Hematopoietic multipotent progenitor cell treated with erythropoietin and hydrocortisone succinate and interleukin-3 and kit ligand, for 6 days (in vitro differentiated cells): ENCODE measurements around the gene KRTAP10-2.
"Not testable (repeated sequence)": the region's sequence is repeated elsewhere in the genome, so short reads cannot be mapped to it uniquely, and the experiment has no call there.

Experiments
- DNase-seq: peaks from one replicate; pipeline ENCODE4 v3.0.0-alpha.2; 2015

Gene KRTAP10-2

DNA sequence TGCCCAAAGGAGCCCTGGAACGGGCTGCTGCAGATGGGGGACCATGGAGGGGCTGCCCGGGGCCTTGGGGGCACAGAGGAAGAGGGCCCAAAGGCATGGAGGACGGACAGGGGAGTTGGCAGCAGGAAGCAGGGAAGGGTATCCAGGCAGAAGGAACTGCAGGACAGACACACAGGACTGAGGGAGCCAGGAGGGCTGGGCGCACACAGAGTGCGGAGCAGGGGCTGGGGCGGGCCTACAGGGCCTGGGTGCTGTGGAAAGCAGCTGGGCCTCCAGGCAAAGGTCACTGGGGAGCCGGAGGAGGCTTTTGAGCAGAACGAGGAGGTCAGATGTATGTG, 39.4 kb downstream of the KRTAP10-2 start:
- no peak for DNase-seq

DNA sequence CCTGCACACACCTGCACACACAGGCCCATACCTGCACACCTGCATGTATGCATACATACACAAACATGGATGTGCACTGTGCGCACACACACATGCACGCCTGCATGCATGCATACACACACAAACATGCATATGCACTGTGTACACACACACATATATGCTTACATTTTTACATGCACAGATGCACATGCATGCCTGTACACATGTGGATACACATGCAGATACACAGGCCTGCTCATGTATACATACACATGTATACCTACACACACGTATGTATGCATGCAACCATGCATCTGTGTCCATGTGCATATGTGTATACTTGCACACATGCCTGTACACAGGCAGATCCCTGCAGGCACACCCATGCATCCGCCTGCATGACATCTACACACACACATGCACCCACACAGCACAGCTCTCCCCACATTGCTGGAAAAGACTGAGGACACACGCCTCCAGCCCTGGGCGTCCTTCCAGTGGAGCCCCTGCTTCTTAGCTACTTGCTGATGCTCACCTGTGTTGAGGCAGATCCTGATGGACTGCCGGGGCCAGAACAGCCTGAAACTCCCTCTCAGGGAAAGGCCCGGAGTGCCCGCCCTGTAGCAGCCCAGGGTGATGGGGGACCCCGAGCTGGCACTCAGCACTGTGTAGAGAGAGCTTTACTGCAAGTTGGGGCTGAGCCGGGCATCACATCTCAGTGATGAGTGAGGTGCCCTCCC, 39.9 kb downstream of the KRTAP10-2 start:
- no peak for DNase-seq

DNA sequence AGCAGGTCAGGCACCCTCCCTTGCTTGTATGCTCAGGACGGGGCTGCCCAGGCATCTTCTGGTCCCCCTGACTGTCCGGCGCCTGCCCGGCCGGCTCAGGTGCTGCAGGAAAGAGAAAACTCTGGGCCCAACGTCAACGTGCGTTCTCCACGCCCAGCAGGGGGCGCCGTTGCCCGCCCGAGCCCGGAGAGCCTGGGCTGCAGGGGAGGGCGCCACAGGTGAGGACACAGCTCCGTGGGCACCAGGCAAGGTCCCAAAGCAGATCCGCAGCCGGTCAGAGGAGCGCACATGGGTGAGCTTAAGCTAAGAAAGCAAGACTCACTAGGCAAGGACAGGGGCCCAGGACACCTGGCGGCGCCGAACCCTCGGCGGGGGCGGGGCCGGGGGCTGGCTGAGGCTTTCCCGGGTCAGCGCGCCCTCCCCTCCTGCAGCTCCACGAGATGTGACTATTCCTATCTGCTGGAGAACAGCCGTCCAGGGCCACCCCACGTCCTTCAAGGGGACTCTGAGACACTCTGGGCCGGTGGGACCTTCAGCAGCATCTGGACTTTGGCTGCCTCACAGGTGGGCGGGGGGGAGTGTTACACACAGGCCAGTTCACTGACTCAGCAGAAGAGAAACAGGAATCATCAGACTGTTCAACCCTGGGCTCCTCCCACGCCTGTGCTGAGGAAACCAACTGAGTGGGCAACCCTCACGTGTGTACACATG, 40.6 kb downstream of the KRTAP10-2 start:
- DNase-seq: peak; percentile 70

DNA sequence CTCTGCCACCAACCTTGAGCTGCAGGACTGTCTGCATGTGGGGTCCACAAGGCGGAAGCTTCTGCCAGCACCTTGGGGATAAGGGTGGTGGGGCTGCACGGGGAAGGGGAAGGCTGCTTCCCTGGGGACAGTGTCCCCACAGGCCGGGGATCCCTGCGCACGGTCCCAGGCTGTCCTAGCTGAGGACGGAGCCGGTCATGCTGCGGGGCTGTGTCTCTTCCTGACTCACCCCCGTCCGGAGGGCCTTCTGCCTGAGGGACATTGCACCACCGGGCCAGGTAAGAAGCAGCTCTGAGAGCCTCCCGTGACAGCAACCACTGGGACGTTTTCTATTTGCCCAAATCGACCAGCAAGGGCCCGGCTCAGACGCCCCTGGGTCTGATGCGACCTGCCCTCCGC, 41.2 kb downstream of the KRTAP10-2 start:
- no peak for DNase-seq

DNA sequence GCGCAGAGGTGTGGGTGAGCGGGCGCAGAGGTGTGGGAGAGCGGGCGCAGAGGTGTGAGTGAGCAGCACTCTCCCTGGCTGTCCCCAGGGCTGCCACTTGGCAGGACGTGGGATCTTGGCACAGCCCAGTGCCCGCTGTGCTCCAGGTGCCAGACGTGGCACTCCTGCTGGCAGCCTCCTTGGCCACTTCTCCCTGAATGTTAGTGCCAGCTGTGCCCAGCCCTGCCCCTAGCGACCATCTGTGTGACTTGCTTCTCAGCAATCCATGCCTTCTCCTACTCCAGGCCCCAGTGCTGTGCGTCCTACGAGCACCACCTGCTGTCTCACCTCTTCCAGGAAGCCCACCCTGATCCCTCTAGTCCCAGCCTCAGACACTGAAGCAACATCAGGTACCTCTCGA, 41.8 kb downstream of the KRTAP10-2 start:
- peak; percentile 18 for DNase-seq

DNA sequence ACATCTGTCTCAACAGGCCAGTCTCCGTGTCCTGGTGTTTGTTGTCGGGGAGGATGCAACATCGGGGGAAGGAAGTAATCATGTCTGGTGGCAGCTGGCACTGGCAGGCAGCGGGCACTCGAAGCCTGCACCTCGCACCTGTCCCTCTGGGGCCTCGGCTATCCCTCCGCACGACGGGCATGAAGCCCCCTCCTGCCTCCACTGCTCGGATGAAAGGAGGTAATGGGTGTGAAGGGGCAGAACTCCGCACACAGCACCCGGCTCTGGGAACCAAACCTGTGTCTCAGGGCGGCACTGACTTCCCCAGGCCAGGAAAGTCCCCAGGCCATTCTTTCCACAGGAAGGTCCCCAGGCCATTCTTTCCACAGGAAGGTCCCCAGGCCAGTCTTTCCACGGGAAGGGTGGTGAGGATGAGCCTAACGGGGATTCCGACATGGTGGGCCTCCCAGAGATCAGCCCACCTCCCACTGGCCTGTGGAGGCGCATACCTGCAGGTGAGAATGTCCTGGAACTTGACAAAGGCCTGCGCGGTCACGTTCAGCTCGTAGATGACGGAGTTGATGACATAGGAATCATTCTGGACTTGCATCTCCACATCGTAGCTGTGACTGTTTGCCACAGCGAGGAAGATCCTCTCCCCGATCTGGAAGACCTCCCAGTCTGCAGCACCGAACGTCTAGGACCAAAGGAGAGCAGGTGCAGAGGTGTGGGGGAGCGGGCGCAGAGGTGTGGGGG, 42.4 kb downstream of the KRTAP10-2 start:
- no peak for DNase-seq

DNA sequence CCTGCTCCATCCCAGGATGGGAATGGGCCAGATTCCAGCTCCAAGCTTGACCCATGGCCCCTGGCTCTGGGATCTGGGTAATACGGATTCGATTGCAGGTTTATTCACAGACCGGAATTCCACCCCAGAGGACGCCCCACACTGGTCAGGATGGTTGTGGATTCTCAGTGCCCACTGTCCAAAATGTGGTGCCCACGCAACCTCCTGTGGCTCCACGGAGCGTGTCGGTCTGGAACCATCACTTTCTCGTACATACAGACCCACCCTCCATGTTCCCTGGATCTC, 42.9 kb downstream of the KRTAP10-2 start:
- DNase-seq: no peak

DNA sequence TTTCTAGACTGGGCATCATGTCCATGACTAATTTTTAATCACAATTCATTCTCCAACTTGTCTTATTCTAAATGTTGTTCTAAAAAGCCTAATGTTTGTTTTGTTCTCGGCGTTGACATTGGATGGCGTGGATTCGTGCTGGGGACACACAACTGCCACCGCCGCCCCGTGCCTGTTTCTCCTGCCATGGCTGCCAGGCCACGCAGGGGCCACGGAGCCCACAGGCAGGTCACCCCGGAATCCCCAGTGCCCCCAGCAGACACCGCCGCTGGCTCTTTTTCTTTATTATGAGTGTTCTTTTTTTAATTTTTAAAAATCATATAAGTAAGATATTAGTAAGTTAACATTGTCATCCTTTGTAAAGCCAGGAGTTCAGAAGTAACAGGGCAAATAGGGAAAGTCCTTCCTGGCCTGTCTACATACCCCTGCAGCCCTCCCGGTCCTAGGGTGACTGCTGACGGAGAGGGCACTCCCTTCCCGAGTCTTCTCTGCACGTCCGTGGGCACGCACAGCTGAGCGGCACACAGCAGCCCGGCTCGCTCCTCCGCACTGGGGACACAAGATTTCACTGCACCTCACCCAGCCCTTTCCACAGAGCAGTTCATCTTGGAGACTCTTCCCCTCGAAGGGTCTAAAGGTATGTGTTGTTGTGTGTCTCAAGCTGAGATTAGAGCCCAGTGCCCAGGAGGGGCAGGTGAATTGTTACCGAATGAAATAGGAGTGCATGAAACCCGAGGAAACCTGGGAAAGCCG, 43.5 kb downstream of the KRTAP10-2 start:
- DNase-seq: no peak

DNA sequence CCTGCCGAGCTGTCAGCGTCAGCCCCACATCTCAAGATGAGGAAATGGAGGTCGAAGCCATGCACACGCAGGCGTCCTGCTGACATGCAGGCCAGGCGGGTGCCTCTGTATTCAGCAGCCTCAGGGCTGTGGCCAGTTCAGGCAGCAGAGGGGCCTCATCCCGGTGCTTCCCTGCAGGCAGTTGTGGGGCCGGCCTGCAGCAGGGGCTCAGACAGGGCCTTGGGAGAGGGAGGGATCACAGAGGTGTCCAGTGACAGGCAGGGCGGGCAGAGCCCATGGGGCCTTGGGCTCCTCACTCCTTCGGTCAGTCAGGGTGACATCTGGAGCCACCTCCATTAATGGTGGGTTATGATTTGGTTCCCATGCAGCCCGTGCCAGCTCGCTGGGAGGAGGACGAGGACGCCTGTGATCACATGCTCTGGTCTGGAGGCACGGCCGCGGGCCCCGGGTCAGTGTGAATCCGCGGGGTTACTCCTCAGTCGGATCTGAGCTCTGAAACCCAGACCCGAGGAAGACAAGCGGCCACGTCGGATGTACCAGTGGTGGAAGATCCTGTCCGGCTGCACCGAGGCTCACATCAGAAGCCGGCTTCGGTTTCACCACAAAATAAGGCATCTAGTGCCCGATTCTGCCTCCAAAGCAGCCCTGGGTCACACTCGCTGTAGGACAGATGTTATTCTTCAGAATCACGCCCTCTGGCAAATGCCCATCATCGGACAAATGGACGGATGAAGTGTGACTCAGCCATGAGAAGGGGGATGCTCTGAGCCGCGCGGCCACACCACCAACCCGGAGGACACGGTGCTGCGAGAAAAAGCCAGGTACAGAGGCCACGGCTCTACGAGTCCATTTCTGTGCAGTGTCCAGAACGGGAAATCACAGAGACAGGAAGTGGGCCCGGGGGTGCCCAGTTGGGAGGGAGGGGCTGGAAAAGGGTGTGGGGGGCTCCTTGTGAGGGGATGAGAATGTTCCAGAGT, 44.7 kb downstream of the KRTAP10-2 start:
- no peak for DNase-seq

DNA sequence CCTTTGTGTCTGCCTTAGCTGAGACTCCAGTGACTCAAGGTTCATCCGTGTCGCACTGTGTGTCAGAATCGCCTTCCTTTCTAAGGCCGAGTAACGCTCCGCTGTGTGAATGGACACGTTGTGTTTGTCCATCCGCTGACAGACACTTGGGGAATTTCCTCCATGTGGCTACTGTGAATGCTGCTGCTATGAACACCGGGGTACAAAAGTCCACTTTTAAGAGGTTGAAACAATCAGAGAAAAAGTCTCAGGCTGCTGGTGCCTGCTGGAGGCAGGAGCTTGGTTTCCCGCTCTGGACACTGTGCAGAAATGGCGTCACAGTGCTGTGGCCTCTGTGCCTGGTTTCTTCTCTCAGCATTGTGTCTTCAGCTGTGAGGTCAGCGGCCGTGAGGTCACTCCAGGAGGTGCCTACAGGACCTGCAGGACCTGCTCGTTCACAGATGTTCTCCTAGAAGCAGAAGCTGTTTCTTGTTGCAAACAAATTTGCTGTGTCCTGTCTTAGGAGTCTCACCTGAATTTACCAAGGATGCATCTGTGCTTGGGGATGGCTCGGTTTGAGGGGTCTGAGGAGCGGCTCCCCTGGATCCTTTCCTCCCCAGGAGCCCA, 45.5 kb downstream of the KRTAP10-2 start:
- no peak for DNase-seq

DNA sequence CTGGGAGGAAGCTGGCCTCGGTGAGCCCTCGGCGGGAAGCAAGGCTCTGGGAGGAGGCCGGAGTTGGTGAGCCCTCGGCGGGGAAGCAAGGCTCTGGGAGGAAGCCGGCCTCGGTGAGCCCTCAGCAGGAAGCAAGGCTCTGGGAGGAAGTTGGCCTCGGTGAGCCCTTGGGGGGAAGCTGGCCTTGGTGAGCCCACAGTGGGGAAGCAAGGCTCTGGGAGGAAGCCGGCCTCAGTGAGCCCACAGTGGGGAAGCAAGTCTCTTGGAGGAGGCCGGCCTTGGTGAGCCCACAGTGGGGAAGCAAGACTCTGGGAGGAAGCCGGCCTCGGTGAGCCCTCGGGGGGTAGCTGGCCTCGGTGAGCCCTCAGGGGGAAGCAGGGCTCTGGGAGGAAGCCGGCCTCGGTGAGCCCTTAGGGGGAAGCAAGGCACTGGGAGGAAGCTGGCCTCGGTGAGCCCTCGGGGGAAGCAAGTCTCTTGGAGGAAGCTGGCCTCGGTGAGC, 47.4 kb downstream of the KRTAP10-2 start:
- DNase-seq: no peak

DNA sequence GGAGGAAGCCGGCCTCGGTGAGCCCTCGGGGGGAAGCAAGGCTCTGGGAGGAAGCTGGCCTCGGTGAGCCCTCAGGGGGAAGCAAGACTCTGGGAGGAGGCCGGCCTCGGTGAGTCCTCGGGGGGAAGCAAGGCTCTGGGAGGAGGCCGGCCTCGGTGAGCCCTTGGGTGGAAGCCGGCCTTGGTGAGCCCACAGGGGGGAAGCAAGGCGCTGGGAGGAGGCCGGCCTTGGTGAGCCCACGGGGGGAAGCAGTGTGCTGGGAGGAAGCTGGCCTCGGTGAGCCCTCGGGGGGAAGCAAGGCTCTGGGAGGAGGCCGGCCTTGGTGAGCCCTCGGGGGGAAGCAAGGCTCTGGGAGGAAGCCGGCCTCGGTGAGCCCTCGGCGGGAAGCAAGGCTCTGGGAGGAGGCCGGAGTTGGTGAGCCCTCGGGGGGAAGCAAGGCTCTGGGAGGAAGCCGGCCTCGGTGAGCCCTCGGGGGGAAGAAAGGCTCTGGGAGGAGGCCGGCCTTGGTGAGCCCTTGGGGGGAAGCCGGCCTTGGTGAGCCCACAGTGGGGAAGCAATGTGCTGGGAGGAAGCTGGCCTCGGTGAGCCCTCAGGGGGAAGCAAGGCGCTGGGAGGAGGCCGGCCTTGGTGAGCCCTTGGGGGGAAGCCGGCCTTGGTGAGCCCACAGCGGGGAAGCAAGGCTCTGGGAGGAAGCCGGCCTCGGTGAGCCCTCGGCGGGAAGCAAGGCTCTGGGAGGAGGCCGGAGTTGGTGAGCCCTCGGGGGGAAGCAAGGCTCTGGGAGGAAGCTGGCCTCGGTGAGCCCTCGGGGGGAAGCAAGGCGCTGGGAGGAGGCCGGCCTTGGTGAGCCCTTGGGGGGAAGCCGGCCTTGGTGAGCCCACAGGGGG, 48.1 kb downstream of the KRTAP10-2 start:
- not testable (repeated sequence) for DNase-seq

DNA sequence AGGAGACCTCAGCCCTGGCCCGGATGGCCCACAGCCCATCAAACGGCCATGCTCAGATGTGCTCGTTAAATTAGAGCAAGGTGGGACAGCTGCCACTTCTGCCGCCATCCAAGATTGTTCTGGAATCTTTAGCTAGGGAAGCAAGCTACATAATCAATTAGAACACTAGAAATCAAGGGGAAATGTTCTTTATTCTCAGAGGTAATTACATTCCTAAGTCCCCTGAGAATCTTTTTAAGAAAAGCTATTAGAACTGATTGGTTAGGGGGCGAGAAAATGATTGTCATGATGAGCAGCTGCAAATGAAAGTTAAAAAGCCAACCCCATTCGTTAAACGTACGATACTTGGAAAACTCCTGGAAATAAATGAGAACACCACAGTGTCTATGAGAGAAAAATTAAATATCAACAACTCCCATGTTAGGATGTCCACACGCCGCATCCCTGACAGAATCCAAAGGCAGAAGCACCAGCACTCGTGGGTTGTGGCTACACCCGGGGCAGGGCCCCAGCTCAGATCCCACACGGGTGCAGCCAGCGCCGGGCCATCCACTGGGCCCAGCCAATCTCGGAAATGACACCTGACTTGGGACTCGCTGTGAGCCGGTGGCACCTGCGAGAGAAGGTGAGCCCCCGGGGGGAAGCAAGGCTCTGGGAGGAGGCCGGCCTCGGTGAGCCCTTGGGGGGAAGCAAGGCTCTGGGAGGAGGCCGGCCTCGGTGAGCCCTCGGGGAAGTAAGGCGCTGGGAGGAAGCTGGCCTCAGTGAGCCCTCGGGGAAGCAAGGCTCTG, 48.9 kb downstream of the KRTAP10-2 start:
- DNase-seq: no peak
